ENCODE measurements around the gene USP17L24.
"Not testable (repeated sequence)": the region's sequence is repeated elsewhere in the genome, so short reads cannot be mapped to it uniquely, and the experiment has no call there.

The USP17L24 gene

GRCh38 chr4:9324865-9325264, at the start of gene USP17L24:
Gene USP17L24, plus strand, starts transcription at chr4:9325165. Its CDS starts 0 bp downstream, at chr4:9325165.
- not testable (repeated sequence) for H3K4me3 ChIP-seq (ENCODE audit: low read length); H3K4me1 ChIP-seq (ENCODE audit: control insufficient read depth, insufficient read depth, low read length); H3K27ac ChIP-seq (ENCODE audit: low read depth, low read length); H3K9ac ChIP-seq (ENCODE audit: low read length); H3K27me3 ChIP-seq (ENCODE audit: control insufficient read depth, insufficient read depth, low read length); H3K36me3 ChIP-seq (ENCODE audit: control insufficient read depth, insufficient read depth, low read length)

GRCh38 chr4:9324191-9324590, 774 bp upstream of the USP17L24 start:
- H3K27ac ChIP-seq (ENCODE audit: low read depth, low read length); H3K4me3 ChIP-seq (ENCODE audit: low read length); H3K4me1 ChIP-seq (ENCODE audit: control insufficient read depth, insufficient read depth, low read length); H3K27me3 ChIP-seq (ENCODE audit: control insufficient read depth, insufficient read depth, low read length); H3K9ac ChIP-seq (ENCODE audit: low read length); H3K36me3 ChIP-seq (ENCODE audit: control insufficient read depth, insufficient read depth, low read length): not testable (repeated sequence)

DNA sequence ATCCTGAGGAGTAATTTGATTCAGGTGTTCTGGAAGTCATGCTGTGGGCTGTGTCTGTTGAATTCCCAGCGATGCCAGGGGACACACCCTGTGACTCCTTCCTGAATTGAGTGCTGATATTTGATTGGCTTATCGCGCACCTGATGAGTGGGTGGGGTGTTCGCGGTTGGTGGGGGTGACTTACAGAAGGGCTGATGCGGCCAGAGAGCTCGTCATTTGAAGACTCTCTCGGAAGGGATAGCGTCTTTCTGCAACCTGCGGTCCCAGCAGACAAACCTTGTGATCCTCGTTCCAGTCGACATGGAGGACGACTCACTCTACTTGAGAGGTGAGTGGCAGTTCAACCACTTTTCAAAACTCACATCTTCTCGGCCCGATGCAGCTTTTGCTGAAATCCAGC, 4.6 kb downstream of the USP17L24 start, which contains the start of gene USP17L25:
USP17L25 (plus strand) TSS at position 301 of the 400 bp plus-strand sequence; CDS start at position 301, 0 bp downstream.
- H3K9ac ChIP-seq (ENCODE audit: low read length); H3K36me3 ChIP-seq (ENCODE audit: control insufficient read depth, insufficient read depth, low read length); H3K27me3 ChIP-seq (ENCODE audit: control insufficient read depth, insufficient read depth, low read length); H3K27ac ChIP-seq (ENCODE audit: low read depth, low read length); H3K4me1 ChIP-seq (ENCODE audit: control insufficient read depth, insufficient read depth, low read length); H3K4me3 ChIP-seq (ENCODE audit: low read length): not testable (repeated sequence)

DNA sequence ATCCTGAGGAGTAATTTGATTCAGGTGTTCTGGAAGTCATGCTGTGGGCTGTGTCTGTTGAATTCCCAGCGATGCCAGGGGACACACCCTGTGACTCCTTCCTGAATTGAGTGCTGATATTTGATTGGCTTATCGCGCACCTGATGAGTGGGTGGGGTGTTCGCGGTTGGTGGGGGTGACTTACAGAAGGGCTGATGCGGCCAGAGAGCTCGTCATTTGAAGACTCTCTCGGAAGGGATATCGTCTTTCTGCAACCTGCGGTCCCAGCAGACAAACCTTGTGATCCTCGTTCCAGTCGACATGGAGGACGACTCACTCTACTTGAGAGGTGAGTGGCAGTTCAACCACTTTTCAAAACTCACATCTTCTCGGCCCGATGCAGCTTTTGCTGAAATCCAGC, 9.4 kb downstream of the USP17L24 start, which contains the start of gene USP17L26:
USP17L26 (plus strand) TSS at position 301 of the 400 bp plus-strand sequence; CDS start at position 301, 0 bp downstream.
- not testable (repeated sequence) for H3K27ac ChIP-seq (ENCODE audit: low read depth, low read length); H3K36me3 ChIP-seq (ENCODE audit: control insufficient read depth, insufficient read depth, low read length); H3K4me1 ChIP-seq (ENCODE audit: control insufficient read depth, insufficient read depth, low read length); H3K9ac ChIP-seq (ENCODE audit: low read length); H3K27me3 ChIP-seq (ENCODE audit: control insufficient read depth, insufficient read depth, low read length); H3K4me3 ChIP-seq (ENCODE audit: low read length)

GRCh38 chr4:9339103-9339502, 14.1 kb downstream of the USP17L24 start, which contains the start of gene USP17L5:
Gene USP17L5, plus strand, starts transcription at chr4:9339403. Its CDS starts 0 bp downstream, at chr4:9339403.
- not testable (repeated sequence) for H3K27me3 ChIP-seq (ENCODE audit: control insufficient read depth, insufficient read depth, low read length); H3K27ac ChIP-seq (ENCODE audit: low read depth, low read length); H3K9ac ChIP-seq (ENCODE audit: low read length); H3K4me3 ChIP-seq (ENCODE audit: low read length); H3K36me3 ChIP-seq (ENCODE audit: control insufficient read depth, insufficient read depth, low read length); H3K4me1 ChIP-seq (ENCODE audit: control insufficient read depth, insufficient read depth, low read length)

DNA sequence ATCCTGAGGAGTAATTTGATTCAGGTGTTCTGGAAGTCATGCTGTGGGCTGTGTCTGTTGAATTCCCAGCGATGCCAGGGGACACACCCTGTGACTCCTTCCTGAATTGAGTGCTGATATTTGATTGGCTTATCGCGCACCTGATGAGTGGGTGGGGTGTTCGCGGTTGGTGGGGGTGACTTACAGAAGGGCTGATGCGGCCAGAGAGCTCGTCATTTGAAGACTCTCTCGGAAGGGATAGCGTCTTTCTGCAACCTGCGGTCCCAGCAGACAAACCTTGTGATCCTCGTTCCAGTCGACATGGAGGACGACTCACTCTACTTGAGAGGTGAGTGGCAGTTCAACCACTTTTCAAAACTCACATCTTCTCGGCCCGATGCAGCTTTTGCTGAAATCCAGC, 18.9 kb downstream of the USP17L24 start, which contains the start of gene USP17L27:
USP17L27 (plus strand) TSS at position 301 of the 400 bp plus-strand sequence; CDS start at position 301, 0 bp downstream.
- not testable (repeated sequence) for H3K4me1 ChIP-seq (ENCODE audit: control insufficient read depth, insufficient read depth, low read length); H3K4me3 ChIP-seq (ENCODE audit: low read length); H3K36me3 ChIP-seq (ENCODE audit: control insufficient read depth, insufficient read depth, low read length); H3K27ac ChIP-seq (ENCODE audit: low read depth, low read length); H3K9ac ChIP-seq (ENCODE audit: low read length); H3K27me3 ChIP-seq (ENCODE audit: control insufficient read depth, insufficient read depth, low read length)

DNA sequence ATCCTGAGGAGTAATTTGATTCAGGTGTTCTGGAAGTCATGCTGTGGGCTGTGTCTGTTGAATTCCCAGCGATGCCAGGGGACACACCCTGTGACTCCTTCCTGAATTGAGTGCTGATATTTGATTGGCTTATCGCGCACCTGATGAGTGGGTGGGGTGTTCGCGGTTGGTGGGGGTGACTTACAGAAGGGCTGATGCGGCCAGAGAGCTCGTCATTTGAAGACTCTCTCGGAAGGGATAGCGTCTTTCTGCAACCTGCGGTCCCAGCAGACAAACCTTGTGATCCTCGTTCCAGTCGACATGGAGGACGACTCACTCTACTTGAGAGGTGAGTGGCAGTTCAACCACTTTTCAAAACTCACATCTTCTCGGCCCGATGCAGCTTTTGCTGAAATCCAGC, 23.6 kb downstream of the USP17L24 start, which contains the start of gene USP17L28:
USP17L28 (plus strand) TSS at position 301 of the 400 bp plus-strand sequence; CDS start at position 301, 0 bp downstream.
- not testable (repeated sequence) for H3K4me3 ChIP-seq (ENCODE audit: low read length); H3K9ac ChIP-seq (ENCODE audit: low read length); H3K27ac ChIP-seq (ENCODE audit: low read depth, low read length); H3K4me1 ChIP-seq (ENCODE audit: control insufficient read depth, insufficient read depth, low read length); H3K27me3 ChIP-seq (ENCODE audit: control insufficient read depth, insufficient read depth, low read length); H3K36me3 ChIP-seq (ENCODE audit: control insufficient read depth, insufficient read depth, low read length)

DNA sequence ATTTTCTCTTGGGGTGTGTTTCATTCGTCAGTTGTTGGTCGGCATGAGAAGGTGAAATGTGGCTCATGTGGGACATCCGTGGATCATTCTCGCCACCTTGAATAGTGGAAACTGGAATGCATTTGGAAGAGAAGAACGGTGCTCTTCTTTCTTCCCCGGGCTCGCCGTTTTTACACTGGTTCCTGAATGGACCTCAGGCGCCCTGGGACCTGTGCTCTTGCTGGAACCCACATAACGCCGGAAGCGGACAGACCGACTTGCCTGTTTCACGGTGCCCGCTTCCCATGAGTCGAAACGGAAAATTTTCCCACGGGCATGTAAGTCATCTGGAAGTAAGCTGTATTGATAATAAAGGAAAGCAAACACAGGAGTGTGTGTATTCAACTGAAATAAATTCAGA, 25.9 kb downstream of the USP17L24 start:
- H3K36me3 ChIP-seq (ENCODE audit: control insufficient read depth, insufficient read depth, low read length); H3K27me3 ChIP-seq (ENCODE audit: control insufficient read depth, insufficient read depth, low read length); H3K4me3 ChIP-seq (ENCODE audit: low read length); H3K9ac ChIP-seq (ENCODE audit: low read length); H3K27ac ChIP-seq (ENCODE audit: low read depth, low read length); H3K4me1 ChIP-seq (ENCODE audit: control insufficient read depth, insufficient read depth, low read length): not testable (repeated sequence)

DNA sequence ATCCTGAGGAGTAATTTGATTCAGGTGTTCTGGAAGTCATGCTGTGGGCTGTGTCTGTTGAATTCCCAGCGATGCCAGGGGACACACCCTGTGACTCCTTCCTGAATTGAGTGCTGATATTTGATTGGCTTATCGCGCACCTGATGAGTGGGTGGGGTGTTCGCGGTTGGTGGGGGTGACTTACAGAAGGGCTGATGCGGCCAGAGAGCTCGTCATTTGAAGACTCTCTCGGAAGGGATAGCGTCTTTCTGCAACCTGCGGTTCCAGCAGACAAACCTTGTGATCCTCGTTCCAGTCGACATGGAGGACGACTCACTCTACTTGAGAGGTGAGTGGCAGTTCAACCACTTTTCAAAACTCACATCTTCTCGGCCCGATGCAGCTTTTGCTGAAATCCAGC, 28.4 kb downstream of the USP17L24 start, which contains the start of gene USP17L29:
USP17L29 (plus strand) TSS at position 301 of the 400 bp plus-strand sequence; CDS start at position 301, 0 bp downstream.
- H3K4me3 ChIP-seq (ENCODE audit: low read length); H3K27me3 ChIP-seq (ENCODE audit: control insufficient read depth, insufficient read depth, low read length); H3K36me3 ChIP-seq (ENCODE audit: control insufficient read depth, insufficient read depth, low read length); H3K27ac ChIP-seq (ENCODE audit: low read depth, low read length); H3K9ac ChIP-seq (ENCODE audit: low read length); H3K4me1 ChIP-seq (ENCODE audit: control insufficient read depth, insufficient read depth, low read length): not testable (repeated sequence)

DNA sequence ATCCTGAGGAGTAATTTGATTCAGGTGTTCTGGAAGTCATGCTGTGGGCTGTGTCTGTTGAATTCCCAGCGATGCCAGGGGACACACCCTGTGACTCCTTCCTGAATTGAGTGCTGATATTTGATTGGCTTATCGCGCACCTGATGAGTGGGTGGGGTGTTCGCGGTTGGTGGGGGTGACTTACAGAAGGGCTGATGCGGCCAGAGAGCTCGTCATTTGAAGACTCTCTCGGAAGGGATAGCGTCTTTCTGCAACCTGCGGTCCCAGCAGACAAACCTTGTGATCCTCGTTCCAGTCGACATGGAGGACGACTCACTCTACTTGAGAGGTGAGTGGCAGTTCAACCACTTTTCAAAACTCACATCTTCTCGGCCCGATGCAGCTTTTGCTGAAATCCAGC, 37.9 kb downstream of the USP17L24 start, which contains the start of gene USP17L30:
USP17L30 (plus strand) TSS at position 301 of the 400 bp plus-strand sequence; CDS start at position 301, 0 bp downstream.
- H3K27me3 ChIP-seq (ENCODE audit: control insufficient read depth, insufficient read depth, low read length); H3K4me3 ChIP-seq (ENCODE audit: low read length); H3K4me1 ChIP-seq (ENCODE audit: control insufficient read depth, insufficient read depth, low read length); H3K36me3 ChIP-seq (ENCODE audit: control insufficient read depth, insufficient read depth, low read length); H3K27ac ChIP-seq (ENCODE audit: low read depth, low read length); H3K9ac ChIP-seq (ENCODE audit: low read length): not testable (repeated sequence)
